Mucosa of descending colon (tissue), 3 donors: ENCODE results near the gene IRF1. TPM values are rescaled to one million over a fixed set of nuclear protein-coding genes. Genes with fewer than 3 reads are reported as not detected.

Source experiments
- ATAC-seq: fragments of 200-7000 bp; cut with Tn5 transposase; one replicate; pipeline ENCODE4 v1.9.1; 2020; ENCODE audit warnings: mild to moderate bottlenecking, moderate library complexity
- DNase-seq, 3 donors: peaks; one replicate each; pipeline ENCODE4 v3.0.0-alpha.2; 2020
- H3K36me3 ChIP-seq: fragments of 200-600 bp; one replicate; pipeline ENCODE4 v1.8.0; 2021; ENCODE audit warnings: low read depth, mild to moderate bottlenecking
- H3K4me1 ChIP-seq: fragments of 200-600 bp; one replicate; pipeline ENCODE4 v1.8.0; 2021; ENCODE audit warnings: low read depth, mild to moderate bottlenecking
- H3K4me3 ChIP-seq: fragments of 200-600 bp; one replicate; pipeline ENCODE4 v1.8.0; 2021; ENCODE audit warnings: mild to moderate bottlenecking
- H3K9me3 ChIP-seq: fragments of 200-600 bp; one replicate; pipeline ENCODE4 v1.8.0; 2021; ENCODE audit warnings: mild to moderate bottlenecking
- CTCF ChIP-seq: fragments of 200-600 bp; IDR thresholded peaks from one replicate; pipeline ENCODE4 v1.8.0; 2022; ENCODE audit warnings: antibody characterized with exemption, mild to moderate bottlenecking
- intact Hi-C, 2 donors: fragments of 100-400 bp; cut with DNase I in 1 of 2; cut with micrococcal nuclease in 1 of 2; formaldehyde crosslinking; loops; one replicate each; pipeline versions ENCODE4 v1.11.0 to v1.11.1; 2022; cut with DNase I, micrococcal nuclease
- total RNA-seq, 3 donors: library from RNA; stranded (reverse); fragmentation: NEBNext Ultra II Directional in 2 of 3; extraction: Animal tissue kit (Norgen Biotek cat#: 25700) in 2 of 3; gene quantifications; one replicate each; pipeline versions ENCODE4 v1.2.1 to v1.2.4, GENCODE V29; 2021 to 2023
- donor health status: DM: no; HTN: no; CAD: no; lungs with moderate emphysema.
- donor health status: DM: no; HTN: no; CAD: no.
- donor health status: DM: no; HTN: yes; CAD: no.

IRF1 gene
- total RNA-seq, 3 donors from 2014 or later: 89.4 to 172 (median 143) TPM

GRCh38 chr5:132499440-132500243, 9.1 kb upstream of the IRF1 start:
- ATAC-seq (no peak), DNase-seq (no peak)
- no peak overlapping the region for H3K4me3 ChIP-seq
- H3K4me1 ChIP-seq: peaks cover 62% of the 10 kb centered on the region
- intact Hi-C loops: loop anchor here (5.0 to 10.0 kb wide), 3 partner anchors 72 to 112 kb away; no protein-coding TSS in a partner anchor
- no peaks in the 10 kb centered on the region for H3K36me3 ChIP-seq
- TF ChIP-seq CTCF: no peak
- no peaks in the 10 kb centered on the region for H3K9me3 ChIP-seq

GRCh38 chr5:132498686-132499271, 8.2 kb upstream of the IRF1 start:
- no peak for ATAC-seq
- Histone ChIP-seq H3K4me3 (no peak overlapping the region), H3K4me1 (peaks cover 59% of the 10 kb centered on the region), H3K36me3 (no peaks in the 10 kb centered on the region), H3K9me3 (no peaks in the 10 kb centered on the region)
- DNase-seq: no peak
- intact Hi-C loops: loop anchor here (5.0 to 10.0 kb wide), 2 partner anchors 71 to 74 kb away; no protein-coding TSS in a partner anchor
- TF ChIP-seq CTCF: no peak

GRCh38 chr5:132498152-132498551, 7.6 kb upstream of the IRF1 start:
- DNase-seq: peak in 2 of 3 donors; percentile 31 to 69
- no peak overlapping the region for H3K4me3 ChIP-seq
- intact Hi-C loops: loop anchor here (5.0 to 10.0 kb wide), 2 partner anchors 71 to 73 kb away; no protein-coding TSS in a partner anchor
- no peaks in the 10 kb centered on the region for H3K36me3 ChIP-seq
- H3K4me1 ChIP-seq: peaks cover 58% of the 10 kb centered on the region
- no peak for TF ChIP-seq CTCF
- no peak for ATAC-seq
- H3K9me3 ChIP-seq: no peaks in the 10 kb centered on the region

- no peaks in the 10 kb centered on the region for H3K9me3 ChIP-seq
- DNase-seq (peak; percentile 65 to 83 (median 72)), ATAC-seq (no peak)
- no peak for TF ChIP-seq CTCF
- H3K4me1 ChIP-seq: peaks cover 52% of the 10 kb centered on the region
- no peak overlapping the region for H3K4me3 ChIP-seq
- intact Hi-C loops: loop anchor here (5.0 to 10.0 kb wide), 2 partner anchors 70 to 73 kb away; no protein-coding TSS in a partner anchor
- H3K36me3 ChIP-seq: no peaks in the 10 kb centered on the region
Observed at GRCh38 chr5:132497488-132497997, 7.0 kb upstream of the IRF1 start.

- no peaks in the 10 kb centered on the region for H3K9me3 ChIP-seq
- DNase-seq: peak; percentile 95 to 97 (median 97)
- peak; percentile 65 for ATAC-seq
- H3K36me3 ChIP-seq: no peaks in the 10 kb centered on the region
- H3K4me1 ChIP-seq: peaks cover 49% of the 10 kb centered on the region
- no peak for TF ChIP-seq CTCF
- intact Hi-C loops: loop anchor here (5.0 to 10.0 kb wide), 2 partner anchors 70 to 72 kb away; no protein-coding TSS in a partner anchor
- H3K4me3 ChIP-seq: peak overlapping the region; percentile 29
Observed at GRCh38 chr5:132496631-132497487, 6.3 kb upstream of the IRF1 start.
